HG02973 (cell line): Measurements from ENCODE around the gene PHYH.
"Not testable (repeated sequence)": the region's sequence is repeated elsewhere in the genome, so short reads cannot be mapped to it uniquely, and the experiment has no call there.

Experiments
- ATAC-seq: cut with Tn5 transposase; IDR thresholded peaks from one replicate; pipeline ENCODE4 v1.9.1; 2021; ENCODE audit warnings: moderate library complexity; ENCODE audit not compliant: unreplicated experiment

Gene PHYH

DNA sequence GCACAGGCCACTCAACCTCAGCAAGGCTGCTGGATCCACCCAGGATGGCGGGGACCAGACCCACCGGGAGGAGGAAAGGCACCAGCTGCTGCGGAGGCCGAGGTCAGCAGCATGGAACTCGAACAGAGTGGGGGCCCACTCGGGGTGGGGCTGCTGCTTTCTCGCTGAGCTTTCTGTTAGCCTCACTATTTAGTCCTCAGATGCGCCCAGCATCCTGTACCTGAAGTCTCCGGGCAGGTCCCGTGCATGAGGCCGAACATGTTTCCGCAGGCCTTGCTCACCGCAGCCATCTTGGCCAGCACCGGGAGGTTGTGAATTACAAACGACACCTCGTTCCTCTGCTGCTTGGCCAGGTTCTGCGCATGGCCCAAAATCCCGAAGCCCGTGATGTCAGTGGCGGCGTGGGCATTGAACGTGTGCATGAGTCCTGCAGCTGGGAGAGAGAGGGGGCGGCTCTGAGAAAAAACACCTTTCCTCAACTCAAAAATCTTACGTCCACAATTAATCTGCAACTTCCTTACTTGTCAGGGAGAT lies 22.8 kb upstream of the PHYH start:
- ATAC-seq, result no peak

DNA sequence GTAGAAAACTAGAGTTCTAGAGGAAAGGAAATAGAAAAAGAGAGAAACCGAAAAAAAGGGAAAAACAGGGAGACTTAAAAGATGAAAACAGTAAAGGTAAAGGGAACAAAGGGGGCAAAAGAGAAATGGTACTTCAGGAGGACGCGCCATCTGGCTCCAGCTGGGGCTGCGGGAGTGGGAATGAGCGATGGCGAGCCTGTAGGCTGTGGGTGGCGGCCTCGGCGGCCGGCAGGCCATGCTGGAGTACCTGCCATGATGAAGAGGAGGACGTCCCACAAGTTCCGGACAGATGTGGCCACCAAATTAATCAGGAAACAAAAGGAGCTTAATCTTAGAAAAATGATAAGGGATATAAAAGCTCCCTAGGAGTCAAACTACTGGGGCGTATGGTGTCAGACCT lies 21.7 kb upstream of the PHYH start:
- no peak for ATAC-seq

DNA sequence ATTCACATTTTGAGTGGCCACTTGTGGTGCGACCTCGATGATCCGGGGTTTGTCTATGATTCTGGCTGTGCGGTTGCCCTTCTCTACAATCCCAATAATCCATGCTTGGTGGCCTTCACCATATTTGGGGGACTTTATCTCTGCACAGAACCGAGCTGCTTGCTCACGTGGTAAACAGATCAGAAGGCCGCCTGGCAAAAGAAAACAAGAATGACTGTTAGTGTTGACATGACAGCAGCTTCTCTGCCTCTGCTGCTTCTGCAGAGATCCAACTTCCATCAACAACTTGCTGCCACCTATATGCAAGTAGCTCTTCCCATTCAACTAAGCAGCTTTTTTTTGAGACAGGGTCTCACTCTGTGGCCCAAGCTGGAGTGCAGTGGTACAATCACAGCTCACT lies 19.3 kb upstream of the PHYH start:
- ATAC-seq, result no peak

DNA sequence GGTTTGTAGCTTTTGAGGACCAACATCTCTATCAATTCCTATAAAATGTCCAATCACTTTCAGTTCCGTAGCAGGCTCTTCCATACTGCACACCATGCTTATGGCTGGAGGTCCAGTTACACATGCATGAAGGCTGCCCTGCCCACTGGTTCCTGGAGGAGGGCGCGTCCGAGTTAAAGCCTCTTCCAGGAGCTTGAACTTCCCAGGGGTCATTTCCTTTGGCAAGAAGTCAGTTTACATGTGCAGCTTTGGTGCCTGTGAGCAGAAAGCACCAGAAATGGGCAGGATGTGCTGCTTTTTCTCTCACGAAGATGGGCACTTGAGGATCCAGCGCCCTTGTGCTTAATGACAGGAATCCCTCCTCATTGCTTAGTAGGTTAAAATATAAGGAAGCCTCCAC lies 17.6 kb upstream of the PHYH start:
- no peak for ATAC-seq

DNA sequence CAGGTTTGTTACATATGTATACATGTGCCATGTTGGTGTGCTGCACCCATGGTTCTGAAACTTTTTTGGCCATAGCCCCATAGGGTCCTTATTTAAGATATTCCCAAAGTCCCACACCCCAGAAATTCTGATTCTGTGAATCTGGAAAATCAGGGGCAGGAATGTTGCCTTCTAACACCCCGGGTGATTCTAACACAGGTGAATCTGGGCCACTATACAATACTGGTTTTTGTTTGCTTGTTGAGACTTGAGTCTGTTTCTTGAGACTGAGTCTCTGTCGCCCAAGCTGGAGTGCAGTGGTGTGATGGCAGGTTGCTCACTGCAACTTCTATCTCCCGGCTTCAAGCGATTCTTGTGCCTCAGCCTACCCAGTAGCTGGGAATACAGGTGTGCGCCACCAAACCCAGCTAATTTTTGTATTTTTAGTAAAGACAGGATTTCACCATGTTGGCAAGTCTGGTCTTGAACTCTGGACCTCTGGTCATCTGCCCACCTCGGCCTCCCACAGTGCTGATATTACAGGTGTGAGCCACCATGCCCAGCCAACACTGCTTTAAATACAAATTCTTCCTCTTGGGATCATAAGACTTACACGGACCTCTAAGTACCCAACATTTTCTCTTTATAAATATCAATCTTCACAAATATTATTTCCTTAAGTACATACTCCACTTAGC lies 16.9 kb upstream of the PHYH start:
- no peak for ATAC-seq

DNA sequence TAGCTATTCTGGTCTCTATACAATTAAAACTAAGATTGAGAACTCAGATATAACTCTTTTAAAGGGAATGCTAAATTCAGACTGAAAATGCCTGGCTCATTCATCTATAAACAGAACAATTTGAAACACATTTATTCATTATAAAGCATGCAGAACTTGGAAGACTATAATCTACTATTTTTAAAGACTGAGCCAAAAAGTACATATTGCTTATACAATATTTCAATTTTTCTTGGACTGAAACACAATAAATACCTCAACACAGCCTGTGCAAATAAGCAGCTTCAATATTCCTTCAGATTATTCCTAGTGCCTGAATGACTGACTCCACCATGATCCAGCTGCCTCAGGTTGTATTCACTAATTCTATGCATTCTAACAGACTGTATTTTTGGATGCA lies 15.5 kb upstream of the PHYH start:
- ATAC-seq, result no peak

DNA sequence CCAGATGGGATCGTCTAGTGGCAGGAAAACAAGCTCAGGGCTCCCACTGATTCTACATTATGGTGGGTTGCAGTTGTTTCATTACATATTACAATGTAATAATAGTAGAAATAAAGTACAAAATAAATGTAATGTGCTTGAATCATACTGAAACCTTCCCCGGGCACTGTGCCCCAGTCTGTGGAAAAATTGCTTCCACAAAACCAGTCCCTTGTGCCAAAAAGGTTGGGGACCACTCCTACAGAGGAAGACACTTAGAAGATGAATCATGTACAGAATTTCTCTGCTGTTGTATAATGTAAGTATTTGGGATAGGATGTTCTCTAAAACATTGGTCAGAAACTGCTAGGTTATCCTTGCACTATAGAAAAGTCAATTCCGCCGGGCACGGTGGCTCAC lies 11.3 kb upstream of the PHYH start:
- no peak for ATAC-seq

DNA sequence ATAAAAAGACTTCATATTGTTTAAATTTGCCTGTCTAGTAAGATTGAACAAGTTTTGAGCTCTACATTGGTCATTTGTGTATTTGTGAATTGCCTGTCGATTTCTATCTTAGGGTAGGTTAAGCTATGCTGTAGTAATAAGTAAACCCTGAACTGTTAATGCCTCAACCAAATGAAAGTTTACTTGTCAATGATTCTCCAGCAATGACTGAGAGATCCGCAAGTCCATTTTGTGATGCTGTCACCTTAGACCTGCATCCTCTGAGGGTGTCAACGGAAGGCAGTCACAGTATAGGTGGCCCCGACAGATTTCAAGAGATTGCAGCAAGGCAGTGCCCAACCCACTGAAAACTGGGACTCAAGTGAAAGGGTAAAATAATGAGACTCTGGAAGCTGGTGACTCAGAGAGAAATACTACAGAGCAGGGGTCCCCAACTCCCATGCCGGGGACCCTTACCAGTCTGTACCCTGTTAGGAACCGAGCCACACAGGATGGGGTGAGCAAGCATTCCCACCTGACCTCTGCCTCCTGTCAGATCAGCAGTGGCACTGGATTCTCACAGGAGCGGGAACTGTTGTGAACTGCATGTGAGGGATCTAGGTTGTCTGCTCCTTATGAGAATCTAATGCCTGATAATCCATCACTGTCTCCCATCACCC lies 10.8 kb upstream of the PHYH start:
- no peak for ATAC-seq

DNA sequence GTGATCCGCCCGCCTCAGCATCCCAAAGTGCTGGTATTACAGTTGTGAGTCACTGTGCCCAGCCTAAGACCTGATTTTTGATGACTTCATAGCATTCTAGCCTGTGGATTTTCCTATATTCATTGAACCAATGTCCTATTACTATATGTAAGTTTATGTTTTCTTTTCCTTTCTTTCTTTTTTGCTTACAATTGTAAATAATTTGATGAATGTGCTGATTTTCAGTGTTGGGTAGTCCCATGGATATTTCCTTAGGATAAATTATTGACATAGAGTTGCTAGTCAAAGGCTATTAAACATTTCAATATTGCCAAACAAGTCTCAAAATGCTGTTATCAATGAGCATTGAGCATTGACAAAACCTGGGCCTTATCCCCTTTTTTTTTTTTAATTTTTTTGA lies 9.9 kb upstream of the PHYH start:
- ATAC-seq, result no peak

DNA sequence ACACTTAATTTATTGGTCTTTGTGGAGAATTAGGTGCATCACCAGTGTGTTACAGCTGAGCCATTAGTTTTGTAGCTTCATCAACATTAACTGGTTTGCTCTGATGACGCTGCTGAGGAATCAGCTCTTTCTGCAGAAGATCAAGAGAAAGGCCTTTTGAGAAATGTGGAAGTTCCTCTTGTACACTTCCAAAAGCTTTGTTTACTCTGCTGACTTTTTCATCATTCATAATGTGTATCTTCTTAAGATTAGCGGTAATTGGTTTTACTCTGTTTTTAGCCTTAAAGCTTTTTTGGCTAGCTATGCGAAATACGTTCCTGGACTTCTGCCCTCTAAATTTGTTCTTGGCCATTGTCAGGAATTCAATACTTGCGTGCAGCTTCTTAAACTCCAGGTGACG lies 8.2 kb upstream of the PHYH start:
- no peak for ATAC-seq

DNA sequence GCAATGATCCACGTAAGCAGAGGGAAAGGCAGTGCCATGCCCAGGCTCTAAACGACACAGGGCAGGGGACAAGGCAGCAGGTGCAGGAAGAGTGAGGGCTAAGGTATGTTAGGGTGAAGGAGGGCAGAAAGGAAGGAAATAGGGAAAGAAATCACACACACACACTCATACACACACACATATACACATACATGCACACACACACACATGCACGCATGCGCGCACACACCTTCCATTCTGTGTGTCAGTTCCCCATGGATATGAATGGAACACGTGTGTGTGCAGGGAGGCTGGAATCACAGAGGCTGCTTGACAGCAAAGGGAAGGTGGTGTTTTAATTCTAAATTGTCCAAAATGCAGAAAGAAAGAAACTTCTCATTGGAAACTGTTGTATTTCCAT lies 6.2 kb upstream of the PHYH start:
- ATAC-seq, result no peak

DNA sequence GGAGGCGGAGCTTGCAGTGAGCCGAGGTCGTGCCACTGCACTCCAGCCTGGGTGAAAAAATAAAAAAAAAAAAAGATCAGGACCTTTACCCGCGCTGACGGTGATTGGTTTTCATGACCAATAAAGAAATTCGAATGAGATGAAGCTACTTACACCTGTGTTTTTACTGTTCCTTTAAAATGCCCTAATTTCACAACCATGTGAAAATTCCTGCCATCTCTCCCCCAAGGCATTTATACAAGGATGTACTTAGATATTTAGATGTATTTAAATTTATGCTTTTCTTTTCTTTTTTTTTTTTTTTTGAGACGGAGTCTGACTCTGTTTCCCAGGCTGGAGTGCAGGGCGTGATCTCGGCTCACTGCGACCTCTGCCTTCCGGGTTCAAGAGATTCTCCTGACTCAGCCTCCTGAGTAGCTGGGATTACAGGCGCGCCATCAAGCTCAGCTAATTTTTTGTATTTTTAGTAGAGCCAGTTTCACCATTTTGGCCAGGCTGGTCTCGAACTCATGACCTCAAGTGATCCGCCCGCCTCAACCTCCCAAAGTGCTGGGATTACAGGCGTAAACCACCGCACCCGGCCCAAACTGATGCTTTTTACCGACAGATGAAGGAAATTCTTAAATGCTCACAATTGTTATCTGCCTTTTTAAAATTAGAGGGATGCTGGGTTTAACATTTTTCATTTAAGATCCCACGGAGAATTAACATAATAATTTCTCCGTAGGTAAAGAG lies 3.1 kb upstream of the PHYH start:
- ATAC-seq, result no peak

DNA sequence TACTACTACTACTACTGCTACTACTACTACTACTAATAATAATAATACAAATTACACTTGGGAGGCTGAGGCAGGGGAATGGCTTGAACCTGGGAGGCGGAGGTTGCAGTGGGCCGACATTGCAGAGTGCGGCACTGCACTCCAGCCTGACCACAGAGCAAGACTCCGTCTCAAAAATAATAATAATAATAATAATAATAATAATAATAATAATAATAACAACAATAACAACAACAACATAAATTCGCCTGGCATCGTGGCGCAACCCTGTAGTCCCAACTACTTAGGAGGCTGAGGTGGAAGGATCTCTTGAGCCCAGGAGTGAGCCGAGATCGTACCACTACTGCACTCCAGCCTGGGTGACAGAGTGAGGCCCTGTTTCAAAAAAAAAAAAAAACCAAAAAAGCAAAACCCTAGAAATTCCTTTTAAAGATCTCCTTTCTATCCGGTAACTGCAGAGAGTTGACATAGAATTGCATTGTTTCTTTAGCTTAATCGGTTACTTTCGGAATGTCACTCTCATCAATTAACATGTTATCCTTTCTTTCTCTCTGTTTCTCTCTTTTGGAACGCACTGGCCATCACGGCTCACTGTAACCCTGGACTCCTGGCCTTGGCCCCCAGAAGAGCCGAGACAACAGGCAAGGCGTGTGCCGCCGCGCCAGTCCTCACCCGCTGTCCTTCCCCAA lies 972 bp downstream of the PHYH start:
- no peak for ATAC-seq

DNA sequence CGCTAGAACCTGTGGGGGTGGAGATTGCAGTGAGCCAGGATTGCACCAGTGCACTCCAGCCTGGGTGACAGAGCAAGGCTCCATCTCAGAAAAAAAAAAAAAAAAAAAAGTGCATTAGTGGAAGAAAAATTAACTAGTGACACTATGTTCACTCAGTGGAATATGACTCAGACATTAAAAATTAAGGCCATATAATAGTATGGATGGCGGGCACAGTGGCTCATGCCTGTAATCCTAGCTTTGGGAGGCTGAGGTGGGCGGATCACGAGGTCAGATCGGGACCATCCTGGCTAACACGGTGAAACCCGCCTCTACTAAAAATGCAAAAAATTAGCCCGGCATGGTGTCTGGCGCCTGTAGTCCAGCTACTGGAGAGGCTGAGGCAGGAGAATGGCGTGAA lies 3.4 kb downstream of the PHYH start:
- no peak for ATAC-seq

DNA sequence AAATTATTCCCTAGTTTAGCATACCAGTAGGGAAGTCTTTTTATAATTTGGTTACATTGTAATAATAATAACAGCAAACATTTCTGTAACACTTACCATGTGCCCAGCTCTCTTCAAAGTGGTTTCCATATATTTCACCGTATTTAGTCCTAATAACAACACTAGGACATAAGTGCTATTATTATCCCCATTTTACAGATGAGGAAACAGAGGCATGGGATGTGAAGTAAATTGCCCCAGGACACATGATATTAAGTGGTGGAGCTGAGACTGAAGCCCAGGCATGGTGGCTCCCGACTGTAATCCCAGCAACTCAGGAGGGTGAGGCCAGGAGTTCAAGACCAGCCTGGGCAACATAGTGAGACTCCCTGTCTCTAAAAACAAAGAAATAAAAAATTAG lies 5.1 kb downstream of the PHYH start:
- no peak for ATAC-seq

DNA sequence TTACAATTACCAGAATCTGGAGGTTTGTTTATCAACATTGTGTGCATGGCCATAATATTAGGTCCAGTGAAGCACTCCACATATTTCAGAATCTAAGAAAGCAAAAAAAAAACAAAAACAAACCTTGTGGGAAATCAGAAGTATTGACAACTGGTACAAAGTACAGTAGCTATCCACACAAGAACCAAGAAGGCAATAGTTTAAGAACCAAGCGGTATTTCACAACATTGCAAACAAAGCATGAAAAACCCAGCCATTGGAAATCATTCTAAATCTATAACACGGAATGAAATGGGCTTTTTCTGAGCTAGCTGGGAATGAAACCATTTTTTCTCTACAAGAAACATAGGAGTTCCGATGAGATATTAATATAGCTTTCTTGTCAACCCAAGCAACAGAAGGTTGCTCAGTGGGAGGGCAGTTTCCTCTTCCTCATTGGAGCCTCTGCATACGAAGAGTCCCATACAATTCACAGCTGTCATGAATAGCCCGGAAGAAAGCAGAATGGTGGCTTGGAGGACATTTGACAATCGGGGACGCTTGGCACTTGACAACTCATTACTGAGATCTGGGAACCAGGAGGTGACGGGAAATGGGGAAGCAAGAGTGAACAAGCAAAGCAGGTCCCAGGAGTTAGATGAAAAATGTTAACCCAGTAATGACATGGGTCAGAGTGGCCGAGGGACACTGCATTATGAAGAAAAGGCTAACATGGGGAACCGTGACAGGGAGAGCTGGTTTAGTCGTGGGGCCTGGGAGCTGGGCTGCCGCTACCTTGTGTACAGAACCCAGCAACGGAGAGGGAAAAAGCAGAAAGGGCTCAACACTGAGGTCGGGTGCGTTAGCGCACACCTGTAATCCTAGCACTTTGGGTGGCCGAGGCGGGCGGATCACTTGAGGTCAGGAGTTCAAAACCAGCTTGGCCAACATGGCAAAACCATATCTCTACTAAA lies 7.8 kb downstream of the PHYH start:
- ATAC-seq, result no peak

DNA sequence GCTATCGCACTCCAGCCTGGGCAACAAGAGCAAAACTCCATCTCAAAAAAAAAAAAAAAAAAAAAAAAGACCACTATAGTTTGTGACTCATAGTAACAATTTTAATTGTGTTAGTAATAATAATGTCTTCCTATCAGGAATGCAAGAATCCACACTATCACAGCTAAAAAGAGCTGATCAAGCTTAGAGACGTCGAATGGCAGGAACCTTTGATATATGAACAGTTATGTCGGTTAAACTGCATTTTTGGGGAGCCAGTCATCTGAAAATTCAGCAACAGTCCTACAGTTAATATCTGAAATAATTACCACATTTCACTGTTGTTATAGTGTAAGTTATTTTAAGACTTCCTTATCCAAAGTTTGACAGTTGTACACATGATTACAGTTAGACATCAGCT lies 8.8 kb downstream of the PHYH start:
- ATAC-seq, result no peak

DNA sequence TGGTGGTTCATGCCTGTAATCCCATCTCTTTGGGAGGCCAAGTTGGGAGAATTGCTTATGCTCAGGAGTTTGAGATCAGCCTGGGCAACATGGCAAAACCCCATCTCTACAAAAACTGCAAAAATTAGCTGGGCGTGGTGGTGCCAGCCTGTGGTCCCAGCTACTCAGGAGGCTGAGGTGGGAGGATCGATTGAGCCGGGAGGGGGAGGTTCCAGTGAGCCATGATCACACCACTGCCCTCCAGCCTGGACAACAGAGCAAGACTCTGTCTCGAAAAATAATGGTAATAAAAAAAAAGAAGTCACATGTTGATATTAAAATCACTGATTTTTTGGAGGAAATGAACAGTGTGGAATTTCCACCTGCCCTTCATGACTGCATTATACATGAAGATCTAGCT lies 15.8 kb downstream of the PHYH start:
- no peak for ATAC-seq

DNA sequence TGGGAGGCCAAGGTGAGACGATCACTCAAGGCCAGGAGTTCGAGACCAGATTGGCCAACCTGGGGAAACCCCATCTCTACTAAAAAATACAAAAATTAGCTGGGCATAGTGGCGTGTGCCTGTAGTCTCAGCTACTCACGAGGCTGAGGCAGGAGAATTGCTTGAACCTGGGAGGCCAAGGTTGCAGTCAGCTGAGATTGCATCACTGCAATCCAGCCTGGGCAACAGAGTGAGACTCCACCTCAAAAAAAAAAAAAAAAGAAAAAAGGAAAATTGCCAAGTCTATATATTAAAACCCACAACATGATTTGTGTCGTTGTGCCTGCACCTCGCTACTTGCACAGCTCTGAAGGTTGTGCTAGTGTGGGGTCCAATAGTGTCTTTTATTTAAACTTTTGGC lies 17.5 kb downstream of the PHYH start:
- not testable (repeated sequence) for ATAC-seq

DNA sequence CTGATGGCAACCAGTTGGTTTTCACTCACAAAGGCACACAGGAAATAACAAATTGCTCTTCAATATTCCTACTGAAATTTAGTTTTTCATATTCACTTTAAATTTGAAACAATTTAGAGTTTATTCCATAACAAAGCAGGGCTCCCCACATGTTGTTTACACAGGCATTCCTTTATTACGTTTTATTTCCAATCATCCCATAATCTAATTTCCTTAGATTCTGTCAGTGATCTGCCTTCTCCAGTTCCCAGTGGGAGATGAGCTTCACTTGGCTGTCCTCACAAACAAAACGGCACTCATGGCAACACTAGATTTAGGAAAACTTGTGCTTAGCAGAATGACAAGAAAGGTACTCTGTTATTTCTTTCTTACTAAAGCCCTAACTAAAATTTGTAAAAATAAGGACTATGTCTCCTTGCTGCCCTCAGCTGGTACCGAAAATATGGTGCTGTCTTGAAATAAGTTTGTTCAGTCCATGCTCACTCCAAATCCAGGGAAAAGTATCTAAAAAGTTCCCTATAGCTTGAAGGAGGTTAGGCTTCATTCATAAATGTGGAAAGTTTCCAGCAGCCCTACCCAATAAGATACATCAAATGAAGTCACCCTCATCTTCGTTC lies 23.0 kb downstream of the PHYH start:
- ATAC-seq, result no peak
